K562 (cell line): ENCODE measurements around the gene ANO8. TPM values are rescaled to one million over a fixed set of nuclear protein-coding genes. Genes with fewer than 3 reads are reported as not detected.

ENCODE experiments used
- ATAC-seq: fragments of 200-7000 bp; cut with Tn5 transposase; 3 replicates; pipeline ENCODE4 v1.9.1; 2020; ENCODE audit warnings: moderate library complexity
- BruUV-seq: library from RNA; stranded (reverse); fragments of 400-500 nt; replicated peaks from 2 replicates; lab custom pipeline; 2021; lab: Mats Ljungman, UMichigan
- CTCF ChIA-PET: fragments of 300-600 bp; formaldehyde crosslinking; extraction: SDS; loops from one replicate; lab custom pipeline; 2021; ENCODE audit warnings: low intra/inter-chr PET ratio; lab: Yijun Ruan, JAX
- POLR2A ChIA-PET: fragments of 300-600, 350-650 bp; sonication (Branson Sonifier 250); formaldehyde crosslinking; extraction: SDS; loops from one replicate; lab custom pipeline; 2021; ENCODE audit warnings: antibody characterized with exemption, inconsistent platforms; lab: Yijun Ruan, JAX
- DNase-seq, 4 experiments: peaks; one replicate each; pipeline versions ENCODE4 v3.0.0 to v3.0.0-alpha.2; 2011 to 2018; ENCODE audit warnings: low spot score in 3 of 4, mixed read lengths in 3 of 4; ENCODE audit errors: extremely low read depth in 1 of 4
- FAIRE-seq: peaks from 2 replicates; lab custom pipeline; 2011; peaks lifted over from hg19 to GRCh38; lab: Jason Lieb, UNC
- H2AFZ ChIP-seq: 2 replicates; pipeline ENCODE4 v1.6.0; 2011; ENCODE audit warnings: low read depth, low read length, control low read depth, inconsistent platforms
- H3K27ac ChIP-seq: fragments of 200-600 bp; 3 replicates; pipeline ENCODE4 v1.8.0; 2011; ENCODE audit warnings: low read depth, mild to moderate bottlenecking, control low read depth, inconsistent platforms, low read length, moderate library complexity, mixed read lengths; ENCODE audit errors: extremely low read depth
- H3K27me3 ChIP-seq, 2 experiments: fragments of 300-600 bp in 1 of 2; 2 replicates in 1 of 2; 3 replicates in 1 of 2; pipeline versions ENCODE4 v1.6.0 to v1.8.0; 2011; ENCODE audit warnings: inconsistent platforms in 2 of 2, low read length in 2 of 2, mild to moderate bottlenecking in 1 of 2, mixed read lengths in 1 of 2, moderate library complexity in 1 of 2; ENCODE audit not compliant: control insufficient read depth in 2 of 2, insufficient read depth in 2 of 2
- H3K36me3 ChIP-seq: fragments of 300-600 bp; 3 replicates; pipeline ENCODE4 v1.8.0; 2011; ENCODE audit warnings: mild to moderate bottlenecking, low read length, inconsistent platforms; ENCODE audit not compliant: control insufficient read depth, insufficient read depth
- H3K4me1 ChIP-seq, 2 experiments: fragments of 200-600 bp in 1 of 2; replicated peaks in 1 of 2; 2 replicates in 1 of 2; 3 replicates in 1 of 2; pipeline versions ENCODE4 v1.5.1 to v1.8.0; 2011; ENCODE audit warnings: inconsistent platforms in 2 of 2, low read length in 2 of 2, mild to moderate bottlenecking in 1 of 2, mixed read lengths in 1 of 2, moderate library complexity in 1 of 2; ENCODE audit not compliant: control insufficient read depth in 2 of 2, insufficient read depth in 2 of 2
- H3K4me2 ChIP-seq: 2 replicates; pipeline ENCODE4 v1.6.1; 2011; ENCODE audit warnings: low read length, control low read depth, inconsistent platforms, mixed read lengths; ENCODE audit not compliant: insufficient read depth
- H3K4me3 ChIP-seq: fragments of 200-600 bp; sonication (generic), shearing (Covaris generic); 2 replicates; pipeline ENCODE4 v1.5.1; 2016; ENCODE audit warnings: control low read depth, inconsistent platforms
- H3K79me2 ChIP-seq: fragments of 200-600 bp; 3 replicates; pipeline ENCODE4 v1.8.0; 2011; ENCODE audit warnings: low read length, inconsistent platforms; ENCODE audit not compliant: control insufficient read depth, insufficient read depth
- H3K9ac ChIP-seq, 2 experiments: 2 replicates each; pipeline versions ENCODE4 v1.6.0 to v1.6.1; 2011; ENCODE audit warnings: low read depth in 2 of 2, low read length in 2 of 2, control low read depth in 1 of 2, inconsistent platforms in 1 of 2, mild to moderate bottlenecking in 1 of 2, mixed read lengths in 1 of 2; ENCODE audit not compliant: insufficient read depth in 1 of 2
- H3K9me1 ChIP-seq: one replicate; pipeline ENCODE4 v1.6.0; 2011; ENCODE audit warnings: inconsistent platforms, mild to moderate bottlenecking, low read length, moderate library complexity; ENCODE audit not compliant: control insufficient read depth, insufficient read depth
- H3K9me3 ChIP-seq: replicated peaks from 2 replicates; pipeline ENCODE4 v1.5.1; 2011; ENCODE audit warnings: low read depth, low read length, inconsistent platforms; ENCODE audit not compliant: control insufficient read depth, insufficient read depth
- H4K20me1 ChIP-seq: replicated peaks from 2 replicates; pipeline ENCODE4 v1.6.1; 2011; ENCODE audit warnings: low read length, inconsistent platforms, mixed read lengths; ENCODE audit not compliant: control insufficient read depth, insufficient read depth
- C11orf30 ChIP-seq: fragments of 450-650 bp; IDR thresholded peaks from 2 replicates; pipeline ENCODE4 v1.6.1; 2016; ENCODE audit warnings: low read depth, mild to moderate bottlenecking
- CHD2 ChIP-seq: IDR thresholded peaks from 2 replicates; pipeline ENCODE4 v1.6.1; 2011; ENCODE audit warnings: low read depth, low read length
- CREBBP ChIP-seq: IDR thresholded peaks from one replicate; pipeline ENCODE4 v1.6.1; 2012; ENCODE audit warnings: low read depth, mild to moderate bottlenecking, control low read depth, inconsistent platforms, low read length
- HMGN3 ChIP-seq: IDR thresholded peaks from 2 replicates; pipeline ENCODE4 v1.6.1; 2011; ENCODE audit warnings: borderline replicate concordance, low read depth, mild to moderate bottlenecking, mixed read lengths, low read length; ENCODE audit not compliant: insufficient read length; ENCODE audit errors: extremely low read depth
- KLF16 ChIP-seq: IDR thresholded peaks from 2 replicates; pipeline ENCODE4 v1.6.1; 2016; ENCODE audit warnings: antibody characterized with exemption
- MAFG ChIP-seq: fragments of 450-650 bp; conservative IDR thresholded peaks from 2 replicates; pipeline ENCODE4 v1.6.1; 2016; ENCODE audit warnings: missing genetic modification characterization, missing compliant biosample characterization
- MCM2 ChIP-seq: fragments of 450-650 bp; IDR thresholded peaks from 2 replicates; pipeline ENCODE4 v1.6.1; 2017; ENCODE audit warnings: low read depth, mild to moderate bottlenecking
- MED1 ChIP-seq: sonication (generic); formaldehyde crosslinking; IDR thresholded peaks from 2 replicates; pipeline ENCODE4 v1.8.1; 2023; ENCODE audit warnings: missing genetic modification reagents, borderline replicate concordance
- NR3C1 ChIP-seq: sonication (generic); formaldehyde crosslinking; IDR thresholded peaks from 2 replicates; pipeline ENCODE4 v1.8.1; 2022; ENCODE audit warnings: missing genetic modification reagents
- TCFL5 ChIP-seq: fragments of 250-450 bp; sonication (Bioruptor Pico); conservative IDR thresholded peaks from 2 replicates; pipeline ENCODE4 v1.6.1; 2021; ENCODE audit warnings: mild to moderate bottlenecking, moderate library complexity, matching md5 sums
- TRIM28 ChIP-seq: fragments of 450-650 bp; IDR thresholded peaks from 2 replicates; pipeline ENCODE4 v1.6.1; 2017
- ZNF212 ChIP-seq: fragments of 450-650 bp; formaldehyde crosslinking; IDR thresholded peaks from 2 replicates; pipeline ENCODE4 v1.4.0; 2020; ENCODE audit warnings: mild to moderate bottlenecking
- ZNF354B ChIP-seq: fragments of 250-450 bp; sonication (Bioruptor Pico); IDR thresholded peaks from 2 replicates; pipeline ENCODE4 v1.4.0; 2020
- ZNF511 ChIP-seq: sonication (generic); formaldehyde crosslinking; IDR thresholded peaks from 2 replicates; pipeline ENCODE4 v1.8.0; 2022; ENCODE audit warnings: mild to moderate bottlenecking, missing genetic modification reagents
- ZNF696 ChIP-seq: fragments of 250-450 bp; sonication (Bioruptor Pico); conservative IDR thresholded peaks from 2 replicates; pipeline ENCODE4 v1.4.0; 2020; ENCODE audit warnings: mild to moderate bottlenecking, moderate library complexity
- ZNF79 ChIP-seq: fragments of 250-450 bp; sonication (Bioruptor Pico); IDR thresholded peaks from 2 replicates; pipeline ENCODE4 v1.4.0; 2020; ENCODE audit warnings: low read depth, mild to moderate bottlenecking, moderate library complexity
- WGBS: fragments of 100-300 bp; shearing (Covaris generic); methylation state at CpG from one replicate; pipeline ENCODE4 v1.1.6; 2016; ENCODE audit warnings: low coverage, mixed read lengths; ENCODE audit not compliant: insufficient coverage; ENCODE audit errors: missing lambda C conversion rate; 5-methylcytosine and 5-hydroxymethylcytosine counted together
- in situ Hi-C: fragments of 300-500 bp; cut with MboI; formaldehyde crosslinking; loops from 4 replicates; pipeline ENCODE4 v1.15.0; 2018; ENCODE audit warnings: inconsistent platforms, mixed read lengths
- intact Hi-C: fragments of 100-400 bp; cut with micrococcal nuclease; formaldehyde crosslinking; loops from 2 replicates; pipeline ENCODE4 v1.14.2; 2022
- polyA plus RNA-seq, 8 experiments: library from polyadenylated mRNA; depleted of rRNA in 4 of 8; stranded (reverse) in 5 of 8; unstranded in 3 of 8; fragments of >200 nt; fragmentation: Nextera tagmentation in 2 of 8; fragmentation: Illumina TruSeq in 1 of 8; extraction: Ambion mirVana in 2 of 8; extraction: Trizol in 1 of 8; gene quantifications; 2 replicates each; pipeline versions ENCODE4 v1.2.1 to v1.2.3, GENCODE V29; 2011 to 2014; ENCODE audit warnings: inconsistent platforms in 1 of 8, missing spikeins in 1 of 8
- total RNA-seq, 7 experiments: library from RNA; depleted of rRNA in 6 of 7; stranded (reverse); fragments of >200 nt in 6 of 7; fragmentation: Illumina TruSeq in 2 of 7; extraction: Trizol in 2 of 7; gene quantifications; 2 replicates each; pipeline versions ENCODE4 v1.2.1 to v1.2.3, GENCODE V29; 2011 to 2021; ENCODE audit warnings: low replicate concordance in 1 of 7
- TF ChIP-seq, protein P1 (sequence below), 2 experiments: fragments of 450-650 bp; formaldehyde crosslinking in 1 of 2; IDR thresholded peaks; 2 replicates each; pipeline versions ENCODE4 v1.4.0 to v1.6.1; 2014 to 2020; ENCODE audit warnings: mild to moderate bottlenecking in 2 of 2, borderline replicate concordance in 1 of 2, low read depth in 1 of 2

The ANO8 gene
- total and polyA plus RNA-seq, 9 of the 15 experiments (the other 6 are each of a cell fraction or from before 2014, with no cell fraction given): 0.07 to 7.6 (median 2.3) TPM; not detected in 1

DNA sequence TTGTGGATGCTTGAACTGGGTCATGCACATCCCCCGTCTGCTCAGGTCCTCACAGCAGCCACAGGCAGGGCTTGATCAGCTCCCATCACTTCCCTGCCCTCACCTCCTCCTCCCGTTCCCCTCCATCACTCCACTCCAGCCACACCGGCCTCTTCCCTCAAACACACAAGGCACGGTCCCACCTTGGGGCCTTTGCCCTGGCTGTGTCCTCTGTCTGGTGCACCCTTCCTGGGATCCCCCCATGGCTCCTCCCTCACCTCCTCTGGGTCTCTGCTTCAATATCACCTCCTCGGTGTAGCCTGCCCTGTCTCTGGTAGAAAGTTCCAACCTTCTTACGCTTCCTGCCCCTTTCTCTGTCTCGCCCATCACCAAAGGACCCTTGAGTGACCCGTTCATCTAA, 18.7 kb upstream of the ANO8 start:
- Histone ChIP-seq H3K4me2 (no peak overlapping the region), H3K27me3 (peaks cover 14 to 55% of the 10 kb centered on the region in 2 experiments; a peak in 4 of 5 replicates), H3K4me1 (peaks cover 0 to 11% of the 10 kb centered on the region in 2 experiments; a peak in 2 of 5 replicates), H3K9me1 (no peaks in the 10 kb centered on the region), H3K27ac (no peak overlapping the region), H3K9ac (no peak overlapping the region), H3K9me3 (no peaks in the 10 kb centered on the region), H3K79me2 (no peaks in the 10 kb centered on the region), H2AFZ (no peak overlapping the region), H4K20me1 (no peaks in the 10 kb centered on the region), H3K36me3 (no peaks in the 10 kb centered on the region), H3K4me3 (no peak overlapping the region)
- TF ChIP-seq ZNF79 (CRISPR knock-in tag) (no peak), MED1 (CRISPR knock-in tag) (no peak), MCM2 (no peak), TCFL5 (no peak), ZNF696 (CRISPR knock-in tag) (no peak), ZNF212 (CRISPR knock-in tag) (no peak), HMGN3 (no peak), KLF16 (no peak), TRIM28 (no peak), ZNF511 (CRISPR knock-in tag) (no peak), C11orf30 (no peak), ZNF354B (CRISPR knock-in tag) (no peak), MAFG (tag) (no peak), CHD2 (no peak), NR3C1 (CRISPR knock-in tag) (no peak), CREBBP (no peak)
- TF ChIP-seq, protein P1, sequence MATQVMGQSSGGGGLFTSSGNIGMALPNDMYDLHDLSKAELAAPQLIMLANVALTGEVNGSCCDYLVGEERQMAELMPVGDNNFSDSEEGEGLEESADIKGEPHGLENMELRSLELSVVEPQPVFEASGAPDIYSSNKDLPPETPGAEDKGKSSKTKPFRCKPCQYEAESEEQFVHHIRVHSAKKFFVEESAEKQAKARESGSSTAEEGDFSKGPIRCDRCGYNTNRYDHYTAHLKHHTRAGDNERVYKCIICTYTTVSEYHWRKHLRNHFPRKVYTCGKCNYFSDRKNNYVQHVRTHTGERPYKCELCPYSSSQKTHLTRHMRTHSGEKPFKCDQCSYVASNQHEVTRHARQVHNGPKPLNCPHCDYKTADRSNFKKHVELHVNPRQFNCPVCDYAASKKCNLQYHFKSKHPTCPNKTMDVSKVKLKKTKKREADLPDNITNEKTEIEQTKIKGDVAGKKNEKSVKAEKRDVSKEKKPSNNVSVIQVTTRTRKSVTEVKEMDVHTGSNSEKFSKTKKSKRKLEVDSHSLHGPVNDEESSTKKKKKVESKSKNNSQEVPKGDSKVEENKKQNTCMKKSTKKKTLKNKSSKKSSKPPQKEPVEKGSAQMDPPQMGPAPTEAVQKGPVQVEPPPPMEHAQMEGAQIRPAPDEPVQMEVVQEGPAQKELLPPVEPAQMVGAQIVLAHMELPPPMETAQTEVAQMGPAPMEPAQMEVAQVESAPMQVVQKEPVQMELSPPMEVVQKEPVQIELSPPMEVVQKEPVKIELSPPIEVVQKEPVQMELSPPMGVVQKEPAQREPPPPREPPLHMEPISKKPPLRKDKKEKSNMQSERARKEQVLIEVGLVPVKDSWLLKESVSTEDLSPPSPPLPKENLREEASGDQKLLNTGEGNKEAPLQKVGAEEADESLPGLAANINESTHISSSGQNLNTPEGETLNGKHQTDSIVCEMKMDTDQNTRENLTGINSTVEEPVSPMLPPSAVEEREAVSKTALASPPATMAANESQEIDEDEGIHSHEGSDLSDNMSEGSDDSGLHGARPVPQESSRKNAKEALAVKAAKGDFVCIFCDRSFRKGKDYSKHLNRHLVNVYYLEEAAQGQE (IDR thresholded peaks at IDR 0.05; ENCODE audit: borderline replicate concordance): no peak
- TF ChIP-seq, protein P1 (CRISPR knock-in tag; IDR thresholded peaks at IDR 0.05; ENCODE audit: low read depth): no peak
- CTCF ChIA-PET: no interaction called here
- ATAC-seq (0 out of 3 replicates have a peak, but pooled peaks have one; percentile 27), FAIRE-seq (no peak), DNase-seq (no peak)
- BruUV-seq: no TSS peak
- POLR2A ChIA-PET: interaction anchor here (0.6 to 1.3 kb wide), 5 partner anchors 10 to 664 kb away, joined by 3 to 6 read pairs (median 3); no protein-coding TSS in a partner anchor
- intact Hi-C loops (no loop called here), in situ Hi-C loops (no loop called here)
- 15% methylated on average over 7 of the region's 8 CpGs for WGBS
